ENCODE measurements around the gene NTF3. TPM values are rescaled to one million over a fixed set of nuclear protein-coding genes. Genes with fewer than 3 reads are reported as not detected.

The NTF3 gene
- total RNA-seq, 2 experiments from 2014 or later, result not detected

DNA sequence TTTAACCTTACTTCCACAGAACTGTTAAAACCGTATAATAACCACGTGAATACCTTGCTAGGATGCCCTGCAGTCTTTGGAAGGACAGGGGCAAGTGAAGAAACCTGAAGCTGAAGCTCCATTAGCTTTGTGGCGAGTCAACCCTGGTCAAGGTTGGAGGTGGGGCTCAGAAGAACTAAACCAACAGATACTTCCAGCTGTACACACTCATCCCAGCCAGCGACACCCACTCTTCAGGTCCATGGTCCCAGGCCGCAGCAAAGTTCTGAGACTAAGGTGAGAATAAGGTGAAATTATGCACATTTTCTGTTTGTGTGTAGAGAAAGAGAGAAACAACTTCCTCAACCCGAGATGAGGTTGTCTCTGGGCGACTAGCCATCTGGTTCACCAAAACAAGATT, 77.6 kb downstream of the NTF3 start:
- H3K9me3 ChIP-seq (ENCODE audit: control insufficient read depth in 1 of 2, insufficient read depth in 1 of 2, low read length in 2 of 2), result no peaks in the 10 kb centered on the region
- H3K36me3 Mint-ChIP-seq (ENCODE audit: low read depth), result no peaks in the 10 kb centered on the region
- H3K27me3 Mint-ChIP-seq, result peaks cover 12% of the 10 kb centered on the region
- H3K4me1 Mint-ChIP-seq (ENCODE audit: low read depth), result no peaks in the 10 kb centered on the region
- ChIA-PET CTCF (no interaction called here), POLR2A (no interaction called here)
- H3K4me1 ChIP-seq (ENCODE audit: insufficient read depth, low read length), result no peaks in the 10 kb centered on the region
- H3K9me3 Mint-ChIP-seq, result no peaks in the 10 kb centered on the region
- intact Hi-C loops (cut with DNase I, micrococcal nuclease), result no loop called here
- TF ChIP-seq, protein P1, sequence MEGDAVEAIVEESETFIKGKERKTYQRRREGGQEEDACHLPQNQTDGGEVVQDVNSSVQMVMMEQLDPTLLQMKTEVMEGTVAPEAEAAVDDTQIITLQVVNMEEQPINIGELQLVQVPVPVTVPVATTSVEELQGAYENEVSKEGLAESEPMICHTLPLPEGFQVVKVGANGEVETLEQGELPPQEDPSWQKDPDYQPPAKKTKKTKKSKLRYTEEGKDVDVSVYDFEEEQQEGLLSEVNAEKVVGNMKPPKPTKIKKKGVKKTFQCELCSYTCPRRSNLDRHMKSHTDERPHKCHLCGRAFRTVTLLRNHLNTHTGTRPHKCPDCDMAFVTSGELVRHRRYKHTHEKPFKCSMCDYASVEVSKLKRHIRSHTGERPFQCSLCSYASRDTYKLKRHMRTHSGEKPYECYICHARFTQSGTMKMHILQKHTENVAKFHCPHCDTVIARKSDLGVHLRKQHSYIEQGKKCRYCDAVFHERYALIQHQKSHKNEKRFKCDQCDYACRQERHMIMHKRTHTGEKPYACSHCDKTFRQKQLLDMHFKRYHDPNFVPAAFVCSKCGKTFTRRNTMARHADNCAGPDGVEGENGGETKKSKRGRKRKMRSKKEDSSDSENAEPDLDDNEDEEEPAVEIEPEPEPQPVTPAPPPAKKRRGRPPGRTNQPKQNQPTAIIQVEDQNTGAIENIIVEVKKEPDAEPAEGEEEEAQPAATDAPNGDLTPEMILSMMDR (IDR thresholded peaks at IDR 0.05), result no peak
- DNase-seq (no peak), ATAC-seq (ENCODE audit: poor library complexity) (no peak)
- H3K27me3 ChIP-seq (ENCODE audit: control insufficient read depth in 1 of 2, insufficient read depth in 2 of 2, low read length in 2 of 2), result no peaks in the 10 kb centered on the region
- no peak overlapping the region for H3K4me3 Mint-ChIP-seq
- H3K4me3 ChIP-seq (ENCODE audit: low read length), result no peak overlapping the region
- no peak overlapping the region for H3K27ac ChIP-seq (ENCODE audit: low read depth in 1 of 2, low read length in 2 of 2)
- no peaks in the 10 kb centered on the region for H3K36me3 ChIP-seq (ENCODE audit: insufficient read depth, low read length)
- H3K27ac Mint-ChIP-seq, result no peak overlapping the region

DNA sequence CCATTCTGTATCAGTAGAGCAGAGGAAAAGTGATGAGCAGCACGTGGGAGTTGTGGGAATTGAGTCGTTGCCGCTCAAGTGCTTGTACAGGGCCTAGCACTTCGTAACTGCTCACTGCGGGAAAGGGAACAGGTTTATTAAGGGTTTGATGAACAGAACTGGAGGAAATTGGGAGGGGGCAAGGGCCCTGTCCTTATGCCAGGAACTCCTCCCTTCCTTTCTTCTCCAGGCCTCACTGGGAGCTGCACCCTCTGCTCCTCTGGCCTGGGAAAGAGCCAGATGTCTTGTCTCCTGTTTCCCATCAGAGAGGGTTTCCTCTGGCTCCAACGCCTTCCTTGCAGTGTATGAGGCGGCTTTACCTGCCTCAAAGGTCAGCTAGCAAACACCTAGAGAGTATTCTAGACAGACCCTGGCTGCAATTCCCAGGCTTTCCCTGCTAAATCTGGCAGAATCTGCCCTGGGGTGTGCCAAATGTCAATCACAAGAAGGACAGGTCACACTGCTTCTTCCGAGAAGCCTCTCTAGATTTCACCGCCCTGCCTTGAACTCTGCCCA, 78.4 kb downstream of the NTF3 start:
- H3K36me3 Mint-ChIP-seq (ENCODE audit: low read depth), result no peaks in the 10 kb centered on the region
- CTCF ChIA-PET, result no interaction called here

DNA sequence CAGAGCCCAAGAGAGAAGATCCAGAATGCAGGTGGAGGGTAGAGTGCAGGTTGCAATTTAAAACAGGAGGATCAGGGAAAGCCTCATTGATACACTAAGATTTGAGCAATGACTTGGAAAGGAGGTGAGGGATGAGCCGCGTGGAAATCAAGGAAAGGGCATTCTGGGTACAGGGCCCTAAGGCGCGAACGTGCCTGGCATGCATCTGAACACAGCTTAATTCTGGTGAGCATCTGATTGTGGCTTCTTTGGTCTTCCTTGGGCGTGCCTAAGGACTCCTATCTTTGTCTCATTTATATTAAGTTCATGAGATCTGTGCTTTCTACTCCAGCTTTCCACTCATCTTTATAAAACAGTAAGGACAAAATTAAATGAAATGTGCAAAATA, 79.3 kb downstream of the NTF3 start:
- ChIA-PET CTCF (no interaction called here), POLR2A (no interaction called here)
- H3K27me3 ChIP-seq (ENCODE audit: control insufficient read depth in 1 of 2, insufficient read depth in 2 of 2, low read length in 2 of 2), result no peaks in the 10 kb centered on the region
- Mint-ChIP-seq H3K36me3 (ENCODE audit: low read depth) (no peaks in the 10 kb centered on the region), H3K27ac (no peak overlapping the region), H3K9me3 (no peaks in the 10 kb centered on the region), H3K4me3 (no peak overlapping the region), H3K27me3 (peaks cover 12% of the 10 kb centered on the region), H3K4me1 (ENCODE audit: low read depth) (no peaks in the 10 kb centered on the region)
- intact Hi-C loops (cut with DNase I, micrococcal nuclease), result no loop called here
- H3K36me3 ChIP-seq (ENCODE audit: insufficient read depth, low read length), result no peaks in the 10 kb centered on the region
- no peak for DNase-seq
- no peak overlapping the region for H3K4me3 ChIP-seq (ENCODE audit: low read length)
- no peaks in the 10 kb centered on the region for H3K4me1 ChIP-seq (ENCODE audit: insufficient read depth, low read length)
- no peaks in the 10 kb centered on the region for H3K9me3 ChIP-seq (ENCODE audit: control insufficient read depth in 1 of 2, insufficient read depth in 1 of 2, low read length in 2 of 2)
- H3K27ac ChIP-seq (ENCODE audit: low read depth in 1 of 2, low read length in 2 of 2), result no peak overlapping the region
- no peak for ATAC-seq (ENCODE audit: poor library complexity)
- TF ChIP-seq, protein P1 (IDR thresholded peaks at IDR 0.05), result no peak

More for the DNA sequence above, 78.4 kb downstream of the NTF3 start:
- H3K9me3 Mint-ChIP-seq, result no peaks in the 10 kb centered on the region
- POLR2A ChIA-PET, result no interaction called here
- H3K27me3 Mint-ChIP-seq, result peaks cover 12% of the 10 kb centered on the region
- H3K36me3 ChIP-seq (ENCODE audit: insufficient read depth, low read length), result no peaks in the 10 kb centered on the region
- DNase-seq (no peak), ATAC-seq (ENCODE audit: poor library complexity) (no peak)
- H3K4me1 Mint-ChIP-seq (ENCODE audit: low read depth), result no peaks in the 10 kb centered on the region
- TF ChIP-seq, protein P1 (IDR thresholded peaks at IDR 0.05), result no peak
- H3K4me3 Mint-ChIP-seq, result no peak overlapping the region
- no peaks in the 10 kb centered on the region for H3K27me3 ChIP-seq (ENCODE audit: control insufficient read depth in 1 of 2, insufficient read depth in 2 of 2, low read length in 2 of 2)
- H3K9me3 ChIP-seq (ENCODE audit: control insufficient read depth in 1 of 2, insufficient read depth in 1 of 2, low read length in 2 of 2), result no peaks in the 10 kb centered on the region
- intact Hi-C loops (cut with DNase I, micrococcal nuclease), result no loop called here
- H3K4me3 ChIP-seq (ENCODE audit: low read length), result no peak overlapping the region
- H3K27ac ChIP-seq (ENCODE audit: low read depth in 1 of 2, low read length in 2 of 2), result no peak overlapping the region
- no peaks in the 10 kb centered on the region for H3K4me1 ChIP-seq (ENCODE audit: insufficient read depth, low read length)
- H3K27ac Mint-ChIP-seq, result no peak overlapping the region
